H7 (cell line): ENCODE measurements around the gene SP7. TPM values are rescaled to one million over a fixed set of nuclear protein-coding genes. Genes with fewer than 3 reads are reported as not detected.
A peak's percentile ranks its signal among the peaks of the same experiment; 100 is the strongest.

Experiments
- DNase-seq: peaks from one replicate; pipeline ENCODE4 v3.0.0; 2012
- H3K27me3 ChIP-seq: 2 replicates; pipeline ENCODE4 v1.6.0; 2011; ENCODE audit warnings: mild to moderate bottlenecking, low read length; ENCODE audit not compliant: control insufficient read depth, insufficient read depth
- H3K36me3 ChIP-seq: replicated peaks from 2 replicates; pipeline ENCODE4 v1.5.1; 2011; ENCODE audit warnings: low read length; ENCODE audit not compliant: control insufficient read depth, insufficient read depth
- H3K4me3 ChIP-seq: 2 replicates; pipeline ENCODE4 v1.5.1; 2011; ENCODE audit warnings: low read depth, mild to moderate bottlenecking, control low read depth, low read length, moderate library complexity; ENCODE audit not compliant: insufficient read depth
- total RNA-seq: library from RNA; depleted of rRNA; stranded (reverse); fragments of >200 nt; shearing (Covaris generic); gene quantifications from 2 replicates; pipeline ENCODE4 v1.2.3, GENCODE V29; 2014; rRNA removed

The SP7 gene
- total RNA-seq, 1 experiment from 2014 or later = 0.14 TPM

- no peaks in the 10 kb centered on the region for H3K27me3 ChIP-seq
- peak; percentile 89 for DNase-seq
- H3K4me3 ChIP-seq = no peak overlapping the region
- H3K36me3 ChIP-seq = peaks cover 57% of the 10 kb centered on the region
These were observed 48.4 kb downstream of the SP7 start for GRCh38 chr12:53287741-53288216.

- DNase-seq = no peak
- Histone ChIP-seq H3K36me3 (peaks cover 58% of the 10 kb centered on the region), H3K4me3 (no peak overlapping the region), H3K27me3 (no peaks in the 10 kb centered on the region)
These were observed 49.7 kb downstream of the SP7 start for GRCh38 chr12:53286448-53286847.

- H3K27me3 ChIP-seq = no peaks in the 10 kb centered on the region
- H3K4me3 ChIP-seq = no peak overlapping the region
- DNase-seq = no peak
- peaks cover 54% of the 10 kb centered on the region for H3K36me3 ChIP-seq
These were observed 56.2 kb downstream of the SP7 start for GRCh38 chr12:53279888-53280498.

- Histone ChIP-seq H3K27me3 (no peaks in the 10 kb centered on the region), H3K36me3 (peaks cover 54% of the 10 kb centered on the region), H3K4me3 (no peak overlapping the region)
- DNase-seq = no peak
These were observed 56.8 kb downstream of the SP7 start for GRCh38 chr12:53279283-53279869.

- Histone ChIP-seq H3K36me3 (peaks cover 45% of the 10 kb centered on the region), H3K27me3 (no peaks in the 10 kb centered on the region), H3K4me3 (no peak overlapping the region)
- DNase-seq = no peak
These were observed 58.2 kb downstream of the SP7 start for GRCh38 chr12:53277981-53278380.

Other genes with a start within 250 kb of the SP7 start
- 10.8 and 17.5 TPM in 2 replicates for gene IGFBP6, start 238.7 kb downstream of the SP7 start, total RNA-seq
- gene SOAT2, start 232.9 kb downstream of the SP7 start, total RNA-seq = not detected in 2 replicates
- gene ZNF740, start 155.6 kb downstream of the SP7 start, total RNA-seq = 8.7 and 9.1 TPM in 2 replicates
- 3.0 and 3.4 TPM in 2 replicates for gene CSAD, start 155.4 kb downstream of the SP7 start, total RNA-seq
- 0.30 and 0.52 TPM in 2 replicates for gene ITGB7, start 129.1 kb downstream of the SP7 start, total RNA-seq
- gene RARG, start 104.1 kb downstream of the SP7 start, total RNA-seq = 50.1 and 58.1 TPM in 2 replicates
- 43.6 and 46.2 TPM in 2 replicates for gene ESPL1, start 68.1 kb downstream of the SP7 start, total RNA-seq
- 242 and 304 TPM in 2 replicates for gene PFDN5, start 40.8 kb downstream of the SP7 start, total RNA-seq
- gene MYG1, start 36.7 kb downstream of the SP7 start, total RNA-seq = 74.2 and 98.0 TPM in 2 replicates
- 131 and 137 TPM in 2 replicates for gene AAAS, start 14.7 kb downstream of the SP7 start, total RNA-seq
- 46.7 and 51.8 TPM in 2 replicates for gene SP1, start 43.8 kb upstream of the SP7 start, total RNA-seq
- 0.52 and 1.6 TPM in 2 replicates for gene AMHR2, start 87.5 kb upstream of the SP7 start, total RNA-seq
- gene PRR13, start 105.4 kb upstream of the SP7 start, total RNA-seq = 87.1 and 130 TPM in 2 replicates
- gene PCBP2, start 115.7 kb upstream of the SP7 start, total RNA-seq = 196 and 207 TPM in 2 replicates
- gene MAP3K12, start 163.1 kb upstream of the SP7 start, total RNA-seq = 8.0 and 8.7 TPM in 2 replicates
- gene TARBP2, start 164.9 kb upstream of the SP7 start, total RNA-seq = 76.4 and 80.5 TPM in 2 replicates
- not detected in 2 replicates for gene NPFF, start 171.1 kb upstream of the SP7 start, total RNA-seq